Frontal cortex (tissue), 4 donors: ENCODE data around the gene RASSF5. TPM values are rescaled to one million over a fixed set of nuclear protein-coding genes. Genes with fewer than 3 reads are reported as not detected.
A peak's percentile ranks its signal among the peaks of the same experiment; 100 is the strongest.

Source experiments
- DNase-seq, 2 donors: peaks; one replicate each; pipeline ENCODE4 v3.0.0; 2012; ENCODE audit warnings: low spot score in 2 of 2
- FAIRE-seq: peaks from 2 replicates; lab custom pipeline; 2012; peaks lifted over from hg19 to GRCh38; lab: Jason Lieb, UNC
- total RNA-seq: library from RNA; depleted of rRNA; stranded (reverse); fragments of >200 nt; gene quantifications from one replicate; pipeline ENCODE4 v1.2.3, GENCODE V29; 2014
- donor health status: control.
- donor health status: control.
- donor health status: control.

RASSF5 gene
- total RNA-seq, 1 donor from 2014 or later, result 0.82 TPM

GRCh38 chr1:206538086-206538770 is 30.9 kb downstream of the RASSF5 start:
- no peak for FAIRE-seq
- DNase-seq, result no peak

- DNase-seq (no peak), FAIRE-seq (no peak)
Observed at GRCh38 chr1:206538901-206539640, 31.7 kb downstream of the RASSF5 start.

- FAIRE-seq (no peak), DNase-seq (peak in 1 of 2 donors; percentile 49)
Observed at GRCh38 chr1:206540044-206540780, 32.9 kb downstream of the RASSF5 start.

DNA sequence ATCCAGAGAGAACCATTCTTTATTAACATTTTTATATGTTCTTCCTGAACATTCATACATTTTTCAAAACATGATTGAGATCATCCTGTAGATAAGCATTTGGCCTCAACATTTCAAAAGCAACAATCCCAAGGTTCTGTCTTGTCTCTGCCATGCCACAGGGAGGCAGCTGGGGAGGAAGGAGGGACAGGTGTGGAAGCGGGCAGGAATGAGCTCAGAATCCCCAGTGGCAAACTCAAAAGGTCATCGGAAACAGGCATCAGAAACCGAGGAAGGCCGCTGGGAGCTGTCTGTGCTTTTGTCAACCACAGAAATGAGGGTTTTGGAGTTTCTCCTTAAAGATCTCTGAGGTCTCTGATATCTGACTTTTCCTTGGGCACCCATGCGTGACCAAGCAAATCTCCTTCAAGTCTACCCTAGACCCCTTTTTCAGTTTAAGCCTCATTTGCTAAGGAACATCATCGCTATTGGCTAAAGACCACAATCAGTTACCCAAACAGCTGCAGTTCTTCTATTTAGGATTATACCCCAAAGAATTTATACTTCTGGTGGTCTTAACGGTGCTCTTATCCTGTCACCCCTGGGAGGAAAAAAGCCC is 34.0 kb downstream of the RASSF5 start:
- no peak for DNase-seq
- FAIRE-seq, result no peak

- FAIRE-seq, result no peak
- peak in 1 of 2 donors; percentile 65 for DNase-seq
Observed at GRCh38 chr1:206544562-206545257, 37.4 kb downstream of the RASSF5 start.

DNA sequence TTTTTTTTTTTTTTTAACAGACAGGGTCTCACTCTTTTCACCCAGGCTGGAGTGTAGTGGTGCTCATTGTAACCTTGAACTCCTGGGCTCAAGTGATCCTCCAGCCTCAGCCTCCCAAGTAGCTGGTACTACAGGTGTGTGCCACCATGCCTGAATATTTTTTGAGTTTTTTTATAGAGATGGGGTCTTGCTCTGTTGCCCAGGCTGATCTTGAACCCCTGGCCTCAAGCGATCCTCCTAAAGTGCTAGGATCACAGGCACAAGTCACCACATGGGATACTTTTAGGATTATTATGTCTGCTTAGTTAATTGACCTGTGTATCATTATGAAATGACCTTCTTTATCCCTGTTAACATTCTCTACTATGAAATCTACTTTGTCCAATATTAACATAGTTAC is 38.0 kb downstream of the RASSF5 start:
- FAIRE-seq (no peak), DNase-seq (no peak)

DNA sequence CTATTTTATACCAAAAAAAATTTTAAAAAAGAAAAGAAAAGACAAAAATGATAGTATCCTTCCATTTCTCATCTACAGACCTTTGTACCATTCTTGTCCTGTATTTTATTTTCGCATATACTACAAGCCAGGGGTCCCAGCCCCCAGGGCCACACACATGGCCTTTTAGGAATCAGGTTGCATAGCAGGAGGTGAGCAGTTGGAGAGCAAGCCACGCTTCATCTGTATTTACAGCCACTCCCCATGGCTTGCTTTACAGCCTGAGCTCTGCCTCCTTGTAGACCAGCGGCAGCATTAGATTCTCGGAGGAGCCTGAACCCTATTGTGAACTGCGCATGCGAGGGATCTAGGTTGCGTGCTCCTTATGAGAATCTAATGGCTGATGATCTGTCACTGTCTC is 39.8 kb downstream of the RASSF5 start:
- FAIRE-seq, result no peak

GRCh38 chr1:206550446-206550845 is 43.1 kb downstream of the RASSF5 start:
- FAIRE-seq (no peak), DNase-seq (no peak)

More for the DNA sequence above, 39.8 kb downstream of the RASSF5 start:
- no peak for DNase-seq

GRCh38 chr1:206551296-206551985 is 44.1 kb downstream of the RASSF5 start:
- DNase-seq (no peak), FAIRE-seq (no peak)

DNA sequence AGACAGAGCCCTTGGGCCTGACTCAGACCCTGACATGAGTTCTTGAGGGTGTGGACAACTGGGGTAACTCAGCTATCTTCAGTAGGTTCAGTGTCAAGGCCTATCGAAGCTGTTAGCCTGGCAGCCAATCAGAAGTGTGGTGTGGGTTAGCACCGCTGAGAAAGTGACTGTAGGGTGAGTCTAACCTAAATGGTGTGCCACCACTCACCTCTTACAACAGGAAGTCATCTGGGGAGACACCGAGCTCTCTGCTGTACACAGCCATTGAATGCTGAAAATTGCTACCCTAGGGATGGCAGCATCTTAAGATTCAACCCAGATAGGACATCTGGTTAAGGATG is 44.6 kb downstream of the RASSF5 start:
- no peak for DNase-seq
- no peak for FAIRE-seq

- DNase-seq (no peak), FAIRE-seq (no peak)
Observed at GRCh38 chr1:206554211-206554610, 46.9 kb downstream of the RASSF5 start.

DNA sequence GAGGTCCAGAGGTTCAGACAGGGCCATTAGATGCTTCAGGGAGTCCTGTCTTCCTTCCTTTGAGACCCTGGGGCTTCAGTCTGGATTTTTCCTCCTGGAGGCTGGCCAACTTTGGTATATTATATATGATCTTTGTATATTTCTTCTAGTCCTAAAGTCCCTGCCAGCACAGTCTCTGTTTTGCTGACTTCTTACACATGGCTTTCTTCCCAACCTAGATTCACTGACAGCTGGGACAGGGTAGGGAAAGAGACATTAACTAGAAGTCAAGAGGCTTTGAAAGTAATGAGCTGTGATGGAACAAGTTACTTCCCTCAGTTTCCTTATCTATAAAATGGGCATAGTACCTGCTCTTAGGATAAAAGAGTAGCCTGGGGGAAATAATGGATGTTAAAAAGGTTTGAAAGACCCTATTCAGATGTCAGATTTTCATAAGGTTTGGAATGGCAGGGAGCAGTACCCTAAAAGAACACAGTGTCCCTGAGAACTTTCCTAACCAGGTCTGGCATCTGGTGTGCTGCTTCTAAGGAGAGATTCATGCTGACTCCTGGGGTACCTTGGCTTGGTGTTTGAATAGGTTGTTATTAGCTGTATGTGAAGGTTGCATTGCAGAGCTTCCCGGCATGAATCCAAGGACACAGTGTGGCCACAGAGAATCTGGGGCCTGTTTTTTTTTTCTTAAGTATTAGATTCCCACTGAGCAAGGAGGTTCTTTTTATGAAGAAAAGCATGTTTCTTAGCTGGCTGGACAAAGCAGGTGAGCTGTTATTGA is 47.6 kb downstream of the RASSF5 start:
- no peak for FAIRE-seq
- DNase-seq, result no peak

DNA sequence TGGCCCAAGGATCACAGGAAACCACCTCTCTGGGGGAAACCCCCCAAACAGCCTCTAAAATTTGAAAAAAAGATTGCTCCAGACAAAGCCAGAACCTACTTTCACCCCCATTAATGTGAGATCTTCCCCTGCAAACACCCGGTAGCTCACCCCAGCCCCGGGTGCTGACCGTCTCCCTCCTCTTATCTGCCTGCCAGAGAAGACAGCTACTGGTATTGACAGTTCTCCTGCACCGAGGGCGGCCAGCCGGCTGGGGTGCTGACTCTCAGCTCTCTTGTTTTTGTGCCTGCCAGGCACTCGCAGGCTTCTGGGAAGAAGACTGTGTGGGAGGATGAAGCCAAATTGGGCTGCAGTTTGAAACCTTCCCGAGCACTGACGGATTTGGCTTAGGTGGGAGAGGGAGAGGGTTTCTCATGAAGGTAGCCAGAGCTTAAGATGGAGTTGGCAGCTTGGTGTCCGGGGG is 48.2 kb downstream of the RASSF5 start:
- DNase-seq, result peak in 1 of 2 donors; percentile 42
- no peak for FAIRE-seq

GRCh38 chr1:206556047-206556749 is 48.9 kb downstream of the RASSF5 start:
- FAIRE-seq, result no peak
- no peak for DNase-seq

GRCh38 chr1:206556750-206557635 is 49.7 kb downstream of the RASSF5 start:
- FAIRE-seq, result no peak
- peak; percentile 38 to 68 for DNase-seq

DNA sequence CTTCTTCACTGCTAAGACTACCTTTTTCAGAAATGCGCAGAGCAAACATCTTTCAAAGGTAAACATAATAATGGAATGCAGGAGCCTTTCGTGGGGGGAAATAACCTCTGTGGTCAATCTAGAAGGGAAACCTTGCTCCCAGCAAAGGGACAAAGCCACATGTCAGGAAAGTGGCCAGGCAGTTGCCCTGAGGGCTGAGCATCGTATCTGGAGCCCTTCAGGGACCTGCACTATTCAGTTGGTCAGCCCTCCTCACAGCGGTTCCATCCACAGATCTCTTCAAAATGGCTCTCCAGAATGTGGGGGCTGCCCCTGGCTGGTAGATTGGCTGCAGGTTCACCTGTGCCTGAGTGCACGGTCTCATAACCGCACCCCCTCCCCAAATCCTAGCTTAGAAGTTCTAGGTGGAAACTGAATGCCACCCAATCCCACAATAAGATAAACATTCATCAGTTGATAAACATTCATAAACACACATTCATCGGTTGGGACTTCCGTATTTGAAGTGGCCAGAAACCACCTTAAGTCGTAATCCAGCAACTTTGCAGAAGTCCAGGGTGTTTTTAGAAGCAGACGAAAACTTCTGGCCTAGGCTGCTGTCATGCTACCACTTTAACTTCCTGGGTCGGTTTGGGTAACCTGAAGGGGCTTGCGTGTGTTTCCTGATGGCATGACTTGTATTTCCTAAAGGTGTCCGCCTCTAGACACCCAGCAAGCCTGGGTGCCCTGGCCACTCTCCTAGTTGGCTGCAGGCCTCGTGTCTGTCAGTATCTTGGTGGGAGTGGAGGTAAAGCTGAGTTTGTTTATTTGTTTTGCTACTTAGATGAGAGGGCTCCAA is 50.5 kb downstream of the RASSF5 start:
- no peak for DNase-seq
- no peak for FAIRE-seq
